Endothelial cell of hepatic sinusoid (primary cell): ENCODE data around the gene ARL1.
"Not testable (repeated sequence)": the region's sequence is repeated elsewhere in the genome, so short reads cannot be mapped to it uniquely, and the experiment has no call there.

Source experiments
- in situ Hi-C: cut with HindIII; loops from 2 replicates; pipeline ENCODE4 v1.10.0; 2017; ENCODE audit warnings: low sequenced_read_pairs

The ARL1 gene

DNA sequence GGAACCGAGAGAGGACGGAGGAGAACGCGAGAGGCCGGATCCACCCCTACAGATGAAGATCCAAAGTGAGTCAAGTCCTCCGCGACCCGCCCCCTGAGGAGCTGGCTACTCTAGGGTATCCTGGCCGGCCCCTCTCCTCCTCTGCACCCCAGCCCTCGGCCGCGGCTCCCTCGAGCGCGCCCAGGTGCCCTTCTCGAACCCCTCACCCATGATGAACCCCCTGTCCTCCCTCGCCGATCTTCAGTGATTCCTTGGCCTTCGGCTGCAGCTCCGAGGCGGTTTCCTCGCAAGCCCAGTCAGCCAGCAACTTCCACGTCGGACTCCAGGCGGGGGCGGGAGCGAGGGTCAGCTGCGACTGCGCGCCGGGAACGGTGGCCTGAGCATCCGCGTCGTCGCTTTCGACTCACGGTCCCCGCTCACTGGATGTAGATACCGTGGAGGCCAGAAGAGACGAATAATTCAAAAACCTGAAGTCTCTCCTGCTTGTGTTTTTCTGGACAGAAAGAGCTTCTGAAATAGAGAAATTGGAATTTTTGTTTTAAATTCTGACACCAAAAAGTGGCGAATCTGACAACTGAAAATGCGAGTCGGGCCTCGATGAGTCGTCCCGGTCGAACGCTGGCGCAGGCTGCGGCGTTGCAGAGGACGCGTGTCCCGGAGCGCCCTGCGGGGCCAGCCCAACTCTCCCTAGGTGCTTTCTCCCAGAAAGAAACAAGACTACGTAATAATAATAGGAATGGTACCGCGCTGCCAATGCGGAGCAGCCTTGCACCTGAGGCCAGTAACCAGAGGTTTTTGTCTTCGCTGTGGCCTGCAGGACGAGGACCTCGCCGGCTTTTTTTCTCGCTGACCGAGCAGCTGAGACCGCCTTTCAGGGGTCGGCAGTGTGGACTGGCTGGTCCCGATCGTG is at the start of gene ARL1:
Gene ARL1 (minus strand): TSS at position 337 of the 910 bp plus-strand sequence. CDS start 127 bp downstream, at position 210.
- in situ Hi-C loops: no loop called here

DNA sequence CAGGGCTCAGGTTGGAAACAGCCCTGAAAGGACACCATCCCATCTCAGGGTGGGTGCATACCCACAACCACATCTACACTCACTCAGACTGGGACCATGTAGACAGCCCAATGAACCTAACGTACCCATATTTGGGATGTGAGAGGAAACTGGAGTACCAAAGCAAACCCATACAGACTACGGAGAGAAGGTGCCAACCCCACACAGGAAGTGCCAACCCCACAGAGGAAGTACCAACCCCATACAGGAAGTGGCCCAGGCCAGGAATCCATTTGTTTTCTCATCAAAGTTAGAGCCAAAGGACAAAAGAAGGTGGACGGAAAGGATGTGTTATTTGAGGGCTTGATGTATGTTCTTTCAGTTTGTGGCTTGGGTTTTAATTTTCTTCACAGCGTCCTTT is 48.1 kb upstream of the ARL1 start:
- in situ Hi-C loops: no loop called here

GRCh38 chr12:101441461-101442224 is 34.1 kb upstream of the ARL1 start:
- in situ Hi-C loops: no loop called here

- in situ Hi-C loops: no loop called here
Measured at GRCh38 chr12:101439236-101439635, 31.7 kb upstream of the ARL1 start.

DNA sequence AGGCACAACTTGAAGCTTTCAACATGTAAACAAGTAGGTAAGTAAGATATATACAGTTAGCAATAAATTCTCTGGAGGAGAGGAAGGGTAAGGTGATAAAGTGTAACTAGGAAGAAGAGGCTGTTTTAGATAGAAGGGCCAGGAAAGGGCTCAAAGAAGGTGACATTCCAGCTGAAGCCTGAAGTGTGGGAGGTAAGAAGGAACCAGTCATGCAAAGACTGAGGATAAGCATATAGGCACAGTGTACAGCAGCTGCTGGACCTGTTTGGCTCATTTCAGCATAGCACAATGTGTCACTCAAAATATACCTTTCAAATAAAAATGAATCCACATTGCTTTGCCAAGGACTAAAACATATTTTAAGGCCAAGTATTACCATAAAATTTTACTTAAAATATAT is 28.6 kb upstream of the ARL1 start:
- in situ Hi-C loops: no loop called here

DNA sequence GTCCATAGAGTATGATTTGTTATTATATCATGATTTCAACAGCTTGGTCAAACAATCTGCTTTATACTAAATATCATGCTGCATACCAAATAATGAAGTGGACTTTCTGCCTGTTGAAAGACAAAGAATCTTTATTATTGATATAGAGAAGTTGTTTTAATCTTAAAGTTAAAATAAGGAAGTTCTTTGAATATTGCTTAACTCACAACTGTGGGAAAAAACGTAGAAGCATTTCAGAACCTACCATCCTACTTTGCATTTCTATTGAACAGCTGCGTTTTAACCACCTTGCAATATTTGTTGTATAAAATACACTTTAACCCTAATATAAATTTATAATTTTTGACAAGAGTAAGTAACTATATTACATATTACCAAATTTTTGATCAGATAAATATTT is 22.9 kb upstream of the ARL1 start:
- in situ Hi-C loops: no loop called here

- in situ Hi-C loops: no loop called here
Measured at GRCh38 chr12:101424620-101425019, 17.0 kb upstream of the ARL1 start.

- in situ Hi-C loops: not testable (repeated sequence)
Measured at GRCh38 chr12:101422066-101422465, 14.5 kb upstream of the ARL1 start.

GRCh38 chr12:101415228-101415627 is 7.7 kb upstream of the ARL1 start:
- in situ Hi-C loops: no loop called here

DNA sequence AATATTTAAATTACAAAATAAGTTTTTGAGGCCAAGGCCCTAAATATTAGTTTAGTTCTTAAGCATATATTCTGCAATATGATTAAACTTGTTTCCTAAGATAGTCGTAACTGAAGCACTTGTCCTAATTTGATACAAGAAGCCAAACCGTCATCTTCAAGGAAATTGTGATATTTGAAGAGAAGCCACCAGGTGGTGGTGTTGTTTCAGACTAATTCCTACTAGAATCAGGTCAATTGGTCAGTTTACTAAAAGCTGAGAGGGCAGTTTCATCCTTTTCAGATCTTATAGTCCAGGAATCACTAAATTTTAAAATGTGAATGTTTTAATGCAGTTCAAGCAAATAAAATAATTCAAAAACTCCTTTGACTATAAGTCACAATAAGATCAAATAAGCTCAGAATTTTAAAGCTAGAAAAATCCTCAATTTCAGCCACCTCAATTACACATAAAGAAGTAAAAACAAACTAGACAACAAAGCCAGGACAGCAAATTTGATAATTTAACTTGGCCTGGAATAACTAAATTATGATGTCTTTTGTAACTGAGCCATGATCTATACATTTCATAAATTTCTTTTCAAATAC is 7.1 kb upstream of the ARL1 start:
- in situ Hi-C loops: no loop called here

- in situ Hi-C loops: not testable (repeated sequence)
Measured at GRCh38 chr12:101410169-101410568, 2.6 kb upstream of the ARL1 start.

DNA sequence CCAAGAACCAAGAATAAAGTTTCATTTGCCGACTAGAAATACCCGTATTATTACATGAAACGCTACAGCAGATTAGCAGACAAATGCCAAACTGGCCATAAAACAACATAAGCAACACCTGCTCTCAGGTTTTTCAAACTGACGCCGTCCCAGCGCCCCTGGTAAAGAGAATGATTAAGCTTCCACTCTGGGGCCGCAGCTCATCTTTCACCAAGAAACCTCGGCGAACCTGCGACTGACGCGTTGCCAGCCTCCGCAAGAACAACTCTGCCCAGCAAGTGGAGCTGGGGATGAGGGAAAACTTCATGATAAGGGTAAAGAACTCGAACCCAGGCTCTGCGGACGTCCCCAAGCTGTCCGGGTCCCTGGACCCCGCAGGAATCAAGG is 530 bp downstream of the ARL1 start:
- in situ Hi-C loops: no loop called here

GRCh38 chr12:101391181-101391580 is 16.4 kb downstream of the ARL1 start:
- in situ Hi-C loops: not testable (repeated sequence)

DNA sequence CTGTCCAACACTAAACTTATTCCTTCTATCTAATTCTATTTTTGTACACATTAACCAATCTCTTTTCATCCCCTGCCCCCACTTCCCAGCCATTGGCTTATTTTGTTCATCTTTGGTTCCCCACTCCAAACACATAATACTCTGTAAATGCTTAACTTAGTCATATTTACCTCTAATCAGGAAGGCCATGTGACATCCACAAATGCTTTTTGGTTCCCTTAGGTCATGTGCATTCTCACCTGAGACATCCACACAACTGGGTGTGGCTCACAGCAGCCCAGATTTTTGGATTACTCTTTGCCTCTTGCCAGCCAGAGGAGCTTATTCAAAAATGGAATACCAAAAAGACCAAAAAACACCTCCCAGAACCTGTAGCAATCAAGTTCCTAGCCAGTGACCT is 28.4 kb downstream of the ARL1 start:
- in situ Hi-C loops: no loop called here

DNA sequence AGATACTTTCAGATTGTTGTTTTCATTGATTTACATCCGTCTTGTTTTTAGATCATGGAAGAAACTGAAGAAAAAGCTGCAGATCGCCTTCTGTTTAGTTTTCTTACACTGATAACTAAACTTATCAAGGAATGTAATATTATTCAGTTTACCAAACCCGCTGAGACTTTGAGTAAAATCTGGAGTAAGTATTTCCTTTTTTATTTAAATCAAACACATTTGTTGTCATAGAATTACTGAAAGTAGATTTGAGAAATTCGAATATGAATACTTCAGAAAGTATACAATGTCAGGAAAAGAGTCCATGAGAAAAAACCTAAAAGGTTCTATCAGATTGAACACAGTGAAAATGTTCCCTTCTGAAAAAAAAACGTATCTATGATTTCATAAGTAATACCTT is 32.0 kb downstream of the ARL1 start:
- in situ Hi-C loops: no loop called here

- in situ Hi-C loops: no loop called here
Measured at GRCh38 chr12:101372431-101372830, 35.1 kb downstream of the ARL1 start.

DNA sequence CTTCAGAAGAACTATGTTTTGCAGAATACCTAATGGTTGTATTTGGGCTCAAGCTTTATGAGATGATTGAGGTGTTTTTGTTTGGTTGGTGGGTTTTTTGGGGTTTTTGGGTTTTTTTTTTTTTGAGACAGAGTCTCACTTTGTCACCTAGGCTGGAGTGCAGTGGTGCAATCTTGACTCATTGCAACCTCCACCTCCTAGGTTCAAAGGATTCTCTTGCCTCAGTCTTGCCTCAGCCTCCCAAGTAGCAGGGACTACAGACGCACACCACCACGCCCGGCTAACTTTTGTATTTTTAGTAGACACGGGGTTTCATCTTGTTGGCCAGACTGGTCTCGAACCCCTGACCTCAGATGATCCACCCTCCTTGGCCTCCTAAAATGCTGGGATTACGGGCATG is 39.6 kb downstream of the ARL1 start:
- in situ Hi-C loops: no loop called here

GRCh38 chr12:101361455-101361854 is 46.1 kb downstream of the ARL1 start:
- in situ Hi-C loops: no loop called here

DNA sequence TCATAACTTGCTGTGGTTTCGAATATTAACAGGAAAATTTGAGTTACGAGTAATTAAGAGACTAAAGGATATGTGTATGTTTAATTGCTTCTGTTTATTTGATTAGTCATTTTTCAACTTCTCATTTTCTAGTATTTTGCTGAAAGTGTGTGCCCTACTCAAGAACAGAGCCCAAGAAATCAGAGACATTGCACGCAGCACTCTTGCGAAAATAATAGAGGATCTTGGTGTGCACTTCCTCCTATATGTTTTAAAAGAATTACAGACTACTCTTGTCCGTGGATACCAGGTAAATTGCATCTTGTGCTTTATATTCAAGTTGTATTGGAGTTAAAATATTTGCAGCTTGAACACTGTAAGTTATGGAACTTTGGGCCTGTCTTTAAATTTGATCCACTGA is 50.8 kb downstream of the ARL1 start:
- in situ Hi-C loops: no loop called here

DNA sequence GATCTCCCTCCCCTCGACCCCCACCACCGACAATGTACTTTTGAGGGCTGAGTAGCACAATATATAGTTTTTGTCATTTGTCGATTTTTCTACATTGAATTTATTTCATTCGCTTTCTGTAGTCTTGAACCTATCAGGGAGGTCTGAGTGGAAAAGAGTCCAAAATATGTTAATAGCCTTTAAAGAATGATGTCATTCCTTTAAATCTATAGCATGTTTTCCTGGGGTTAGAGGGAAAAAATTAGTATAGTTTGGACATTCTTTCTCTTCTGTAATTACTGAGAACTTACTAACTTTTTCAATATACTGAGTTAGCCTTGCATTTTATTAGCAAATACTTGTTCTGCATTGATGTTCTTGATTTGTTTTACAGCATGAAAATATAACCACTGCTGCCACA is 55.9 kb downstream of the ARL1 start:
- in situ Hi-C loops: no loop called here

- in situ Hi-C loops: no loop called here
Measured at GRCh38 chr12:101343893-101344292, 63.7 kb downstream of the ARL1 start.
